GM18499 (cell line): ENCODE results near the gene ATOH8.

ENCODE experiments used
- ATAC-seq: cut with Tn5 transposase; IDR thresholded peaks from one replicate; pipeline ENCODE4 v1.9.1; 2021; ENCODE audit warnings: moderate number of reproducible peaks; ENCODE audit not compliant: insufficient read depth, unreplicated experiment

The ATOH8 gene

DNA sequence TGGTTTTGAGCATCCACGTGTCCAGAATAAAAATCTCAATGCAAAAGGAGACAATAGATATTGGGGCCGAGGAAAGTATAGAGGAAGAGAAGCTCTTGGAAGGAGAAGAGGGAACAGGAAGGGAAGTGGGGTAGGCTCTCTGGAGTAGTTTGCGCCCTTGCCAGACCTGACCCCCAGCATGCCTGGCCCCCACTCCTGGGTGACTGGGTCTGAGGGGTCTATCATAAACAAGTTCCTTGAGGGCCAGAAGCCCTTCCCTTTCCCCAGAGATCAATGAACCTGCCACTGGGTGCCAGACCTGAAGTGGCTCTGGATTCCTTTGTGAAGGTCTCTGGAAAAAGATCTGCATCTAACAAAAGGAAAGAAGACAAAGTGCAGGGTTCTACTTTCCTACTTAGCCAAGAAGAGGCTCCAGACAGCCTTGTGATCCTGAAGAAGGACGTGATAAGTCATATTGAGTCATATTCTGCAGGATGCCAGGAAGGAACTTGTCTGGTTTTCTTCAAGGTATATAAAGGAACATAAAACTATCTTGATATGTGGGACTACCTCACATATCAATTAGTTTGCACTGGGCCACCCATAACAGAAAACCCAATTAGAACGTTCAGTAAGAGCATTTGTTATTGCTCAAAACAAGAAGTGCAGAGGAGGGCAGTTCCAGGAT is 18.7 kb upstream of the ATOH8 start:
- ATAC-seq = no peak

DNA sequence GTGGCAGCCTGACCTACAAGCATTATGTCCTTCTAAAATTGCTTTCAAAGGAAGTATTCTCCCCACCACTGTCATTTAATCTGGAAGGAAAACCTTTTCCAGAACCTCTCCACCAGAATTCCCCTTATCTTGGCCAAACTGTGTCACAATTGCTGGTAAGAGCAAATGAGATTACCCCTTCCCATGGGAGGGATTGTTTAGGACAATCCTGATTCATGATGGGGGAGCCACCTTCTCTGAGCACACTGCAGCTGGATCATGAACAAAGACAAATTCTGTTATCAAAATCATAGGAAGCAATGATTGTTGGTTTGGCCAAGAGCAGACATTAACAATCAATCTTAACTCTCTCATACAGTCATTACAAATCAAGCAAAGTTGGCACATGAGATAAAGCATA is 18.1 kb upstream of the ATOH8 start:
- ATAC-seq = no peak

DNA sequence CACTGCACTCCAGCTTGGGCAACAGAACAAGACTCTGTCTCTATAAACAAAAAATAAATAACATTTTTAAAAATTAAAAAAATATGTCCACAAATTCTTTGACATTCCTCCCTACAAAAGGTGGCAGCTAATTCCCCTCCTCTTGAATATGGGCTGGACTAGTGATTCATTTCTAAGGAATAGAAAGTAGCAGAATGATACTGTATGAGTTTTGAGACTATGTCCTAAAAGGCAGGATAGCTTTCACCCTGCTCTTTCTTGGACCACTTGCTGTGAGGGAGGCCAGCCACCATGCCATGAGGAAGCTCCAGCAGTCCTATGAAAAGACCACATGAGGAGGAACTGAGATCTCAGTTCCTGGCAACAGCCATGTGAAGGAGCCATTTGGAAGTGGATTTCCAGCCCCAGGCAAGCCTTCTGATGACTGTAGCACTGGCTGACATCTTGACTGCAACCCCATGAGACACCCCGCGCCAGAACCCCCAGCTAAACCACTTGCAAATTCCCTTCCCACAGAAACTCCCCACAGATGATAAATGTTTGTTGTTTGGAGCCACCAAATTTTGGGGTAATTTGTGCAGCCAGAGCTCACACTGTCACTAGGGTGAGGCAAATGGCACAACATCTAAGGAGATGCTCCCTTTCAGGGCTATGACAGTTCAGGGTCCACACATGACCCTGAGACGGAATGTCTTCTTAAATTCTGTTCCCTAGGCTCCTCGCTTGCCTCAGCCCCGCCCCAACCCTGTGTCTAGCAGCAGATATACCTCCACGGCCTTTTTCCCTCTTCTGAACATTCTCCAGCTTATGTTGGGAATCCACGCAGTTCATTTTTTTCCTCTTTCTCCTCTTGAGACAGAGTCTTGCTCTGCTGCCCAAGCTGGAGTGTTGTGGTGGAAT is 17.1 kb upstream of the ATOH8 start:
- no peak for ATAC-seq

DNA sequence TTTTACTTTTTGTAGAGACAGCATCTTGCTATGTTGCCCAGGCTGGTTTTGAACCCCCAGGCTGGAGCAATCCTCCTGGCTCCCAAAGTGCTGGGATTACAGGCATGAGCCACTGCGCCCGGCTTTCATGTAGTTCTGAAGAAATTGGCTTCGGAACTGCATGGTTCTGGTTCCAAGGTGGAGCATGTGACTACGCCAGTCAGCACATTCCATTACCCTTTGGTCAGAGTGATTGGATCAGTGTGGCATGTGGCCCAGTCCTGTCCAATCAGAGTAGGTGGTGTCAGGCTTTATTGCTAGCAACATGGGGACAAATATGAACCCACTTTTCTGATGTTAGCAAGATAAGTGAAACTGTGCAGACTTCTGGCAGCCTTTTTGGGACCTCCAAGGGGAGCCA is 16.3 kb upstream of the ATOH8 start:
- ATAC-seq = no peak

DNA sequence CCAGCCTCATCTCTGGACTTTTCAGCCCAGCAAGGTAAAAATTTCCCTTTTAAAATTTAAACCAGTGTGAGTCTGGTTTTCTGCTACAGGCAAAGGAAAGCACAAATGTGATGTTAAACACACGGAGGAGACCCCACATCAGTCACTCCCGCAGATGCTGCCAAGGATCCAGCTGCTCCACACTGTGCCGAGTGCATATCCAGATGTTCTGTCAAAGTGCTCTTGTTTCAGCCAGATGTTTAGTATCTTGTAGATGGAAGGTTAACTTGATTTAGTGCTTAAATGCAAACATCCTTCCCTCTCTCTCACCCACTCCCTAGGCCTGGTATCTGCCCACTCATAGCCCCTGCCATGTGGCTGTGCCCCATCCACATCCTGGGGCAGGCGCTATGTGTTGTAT is 15.8 kb upstream of the ATOH8 start:
- ATAC-seq = no peak

DNA sequence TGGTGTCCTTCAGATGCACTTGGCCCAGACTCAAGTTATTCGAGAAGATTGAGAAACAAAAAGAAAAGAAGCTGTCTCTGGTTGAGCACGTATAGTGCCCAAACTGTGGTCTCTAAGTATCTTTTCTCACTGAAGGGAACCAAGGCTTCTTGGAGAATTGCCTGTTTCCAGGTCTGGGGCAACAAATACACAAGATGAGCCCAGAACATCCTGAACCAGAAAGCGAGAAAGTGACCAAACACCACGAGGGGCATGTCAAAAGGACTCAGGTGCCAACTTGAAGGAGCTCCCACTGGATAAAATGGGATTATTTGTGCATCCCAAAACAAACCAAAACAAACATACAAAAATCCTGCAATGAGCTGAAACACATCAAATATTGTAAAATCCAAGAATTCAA is 13.6 kb upstream of the ATOH8 start:
- no peak for ATAC-seq

DNA sequence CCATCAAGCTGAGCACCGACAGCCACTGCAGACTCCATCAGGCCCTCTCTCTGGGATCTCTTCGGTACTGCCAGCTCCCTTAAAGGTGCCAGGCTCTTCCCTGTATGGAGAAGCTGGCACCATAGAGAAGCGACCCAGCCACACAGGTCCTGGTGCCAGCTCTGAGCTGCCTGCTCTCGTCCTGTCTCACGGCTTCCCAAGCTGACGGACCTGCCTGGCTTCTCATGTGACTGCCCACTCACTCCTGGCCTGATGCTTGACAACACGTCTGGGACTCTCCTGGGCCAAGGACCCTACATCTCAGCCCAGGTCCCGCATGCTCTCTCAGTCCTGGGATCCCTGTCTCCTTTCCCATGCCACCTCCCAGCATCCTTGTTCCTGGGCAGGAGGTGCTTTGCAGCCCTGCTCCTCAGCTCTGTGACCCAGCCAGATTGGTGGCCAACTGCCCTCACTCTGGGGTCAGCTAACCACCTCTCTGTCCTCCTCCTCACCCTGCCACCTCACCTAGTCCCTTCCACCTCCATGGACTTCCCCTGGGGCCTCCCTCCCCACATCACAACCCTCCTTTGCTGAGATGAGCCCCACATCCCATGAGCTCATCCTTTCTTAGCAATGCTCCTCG is 12.5 kb upstream of the ATOH8 start:
- ATAC-seq = no peak

DNA sequence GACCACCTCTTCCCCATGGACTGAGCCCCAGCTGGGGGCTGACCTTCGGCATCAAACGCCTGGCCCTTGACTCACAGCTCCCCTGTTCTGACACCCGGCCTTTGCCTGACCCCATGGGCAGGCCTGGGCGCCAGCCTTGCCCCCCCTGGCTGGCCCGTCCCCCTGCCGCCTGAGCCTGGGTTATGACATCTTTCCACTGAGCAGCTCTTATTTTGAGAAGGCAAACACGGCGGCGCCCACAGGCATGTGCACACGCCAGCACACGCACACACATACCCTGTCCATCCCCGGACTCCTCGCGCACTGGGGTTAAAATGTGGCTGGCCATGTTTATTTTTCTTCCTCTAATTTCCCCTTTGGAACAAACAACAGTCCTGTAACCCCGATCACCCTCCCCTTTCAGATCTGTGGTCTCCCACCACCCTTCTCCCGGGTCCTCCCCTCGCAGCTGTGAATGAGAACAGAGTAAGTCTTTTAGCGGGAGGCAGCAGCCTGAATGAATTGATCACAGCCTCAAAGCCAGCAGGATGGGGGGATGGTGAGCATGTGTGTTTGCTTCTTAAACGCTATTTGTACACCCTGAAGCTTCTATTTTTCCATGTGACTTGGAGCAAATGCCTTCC is 11.8 kb upstream of the ATOH8 start:
- no peak for ATAC-seq

DNA sequence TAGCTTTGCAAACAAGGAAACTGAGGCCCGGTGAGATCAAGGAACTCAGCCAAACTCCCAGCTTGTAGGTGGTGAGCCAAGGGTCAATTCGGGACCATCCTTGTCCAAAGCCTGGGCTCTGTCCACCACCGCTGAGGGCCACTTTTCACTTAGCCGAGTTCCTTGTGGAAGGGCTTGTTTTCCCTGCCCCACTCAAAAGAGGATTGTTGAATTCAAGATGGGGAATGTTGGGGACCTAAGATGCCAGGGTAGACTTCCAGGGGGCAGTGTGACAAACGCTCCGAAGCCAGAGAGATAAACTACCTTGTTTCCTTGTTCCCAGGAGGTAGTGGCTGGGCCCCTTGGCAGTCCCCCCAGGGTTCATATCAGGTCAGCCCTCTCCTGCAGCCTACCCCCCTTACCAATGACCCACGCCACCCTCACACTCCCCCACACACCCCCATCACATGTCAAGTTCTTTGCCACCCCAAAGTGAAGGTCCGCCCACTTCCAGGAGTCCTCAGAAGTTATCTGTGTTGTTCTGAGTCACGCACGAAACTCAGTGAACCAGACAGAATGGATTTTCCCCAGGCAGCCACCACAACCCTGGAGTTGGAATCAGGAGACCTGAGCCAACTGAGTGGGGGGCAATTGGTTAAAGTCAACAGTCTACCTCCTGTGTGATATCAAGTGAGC is 10.3 kb upstream of the ATOH8 start:
- ATAC-seq = no peak

DNA sequence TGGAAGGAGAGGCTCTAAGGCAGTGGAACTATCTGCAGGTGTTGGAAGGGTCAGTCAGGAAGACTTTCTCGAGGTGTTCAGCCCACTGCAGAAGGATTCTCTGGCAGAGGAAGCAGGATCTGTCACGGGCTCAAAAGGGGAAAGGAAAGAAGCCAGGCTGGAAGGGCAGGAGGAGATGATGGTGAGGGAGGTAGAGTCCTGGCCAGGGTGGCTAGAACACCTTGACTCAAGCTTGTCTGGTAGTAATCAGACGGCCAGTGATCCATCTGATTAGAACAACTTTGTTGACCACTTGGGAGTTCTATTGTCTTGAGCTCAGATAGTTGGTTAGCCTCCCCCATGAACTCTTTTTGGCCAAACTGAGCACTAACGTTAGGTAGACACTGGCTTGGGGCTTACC is 9.7 kb upstream of the ATOH8 start:
- ATAC-seq = no peak

DNA sequence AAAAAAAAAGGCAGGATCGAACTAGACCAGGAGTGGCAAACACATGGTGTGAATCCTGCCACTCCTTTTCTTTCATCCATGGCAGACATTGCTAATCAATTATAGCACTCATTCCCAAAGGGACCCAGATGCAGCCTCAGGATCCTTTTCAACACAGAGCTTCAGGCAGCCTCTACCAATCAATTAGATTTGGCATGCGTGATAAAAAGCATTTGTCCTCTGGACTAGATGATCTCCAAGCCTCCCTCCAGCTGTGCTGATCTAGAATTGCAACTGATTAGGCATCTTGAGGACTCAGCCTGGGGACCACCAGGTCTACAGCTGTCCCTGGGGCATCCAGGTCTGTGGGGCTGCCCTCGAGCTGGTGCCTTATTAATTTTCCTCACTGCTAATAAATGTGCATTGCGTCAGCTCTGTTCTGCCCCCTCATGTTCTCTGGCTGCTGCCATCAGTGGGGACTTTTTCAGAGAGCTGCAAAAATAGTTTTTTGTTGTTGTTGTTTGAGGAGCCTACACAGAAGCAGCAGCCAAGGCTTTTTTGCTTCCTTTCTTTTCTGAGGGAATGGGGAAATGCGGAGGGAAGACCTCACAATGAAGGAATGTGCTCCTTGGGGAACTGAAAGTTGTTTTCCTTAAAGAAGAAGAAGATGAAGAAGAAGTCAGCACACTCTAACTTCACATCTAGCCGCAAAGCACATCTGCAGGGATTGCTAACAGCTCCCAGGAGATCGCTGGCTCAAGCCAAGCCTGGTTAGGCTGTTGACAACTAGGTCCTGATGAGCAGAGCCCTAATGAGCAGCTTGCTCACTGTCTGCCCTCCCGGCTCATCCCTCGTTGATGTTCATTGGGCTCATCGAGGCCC is 8.8 kb upstream of the ATOH8 start:
- no peak for ATAC-seq

DNA sequence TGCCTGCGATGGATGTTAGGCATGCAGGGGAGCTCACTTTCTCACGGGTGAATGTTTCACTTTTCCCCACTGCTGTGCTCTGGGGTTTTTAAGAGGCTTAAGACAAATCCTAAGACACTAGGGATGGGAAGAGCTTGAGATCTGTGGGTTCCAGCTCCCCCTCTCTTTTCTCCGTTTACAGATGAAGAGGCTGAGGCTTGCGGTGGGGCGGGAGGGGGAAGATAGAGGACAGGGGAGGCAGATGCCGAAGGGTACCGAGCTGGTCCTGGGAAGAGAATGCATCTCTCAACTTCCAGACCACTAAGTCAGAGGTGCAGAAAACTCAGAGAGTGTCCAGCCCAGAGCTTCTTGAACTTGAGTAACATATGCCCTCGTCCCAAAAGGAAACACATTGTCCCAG is 8.2 kb upstream of the ATOH8 start:
- ATAC-seq = no peak

DNA sequence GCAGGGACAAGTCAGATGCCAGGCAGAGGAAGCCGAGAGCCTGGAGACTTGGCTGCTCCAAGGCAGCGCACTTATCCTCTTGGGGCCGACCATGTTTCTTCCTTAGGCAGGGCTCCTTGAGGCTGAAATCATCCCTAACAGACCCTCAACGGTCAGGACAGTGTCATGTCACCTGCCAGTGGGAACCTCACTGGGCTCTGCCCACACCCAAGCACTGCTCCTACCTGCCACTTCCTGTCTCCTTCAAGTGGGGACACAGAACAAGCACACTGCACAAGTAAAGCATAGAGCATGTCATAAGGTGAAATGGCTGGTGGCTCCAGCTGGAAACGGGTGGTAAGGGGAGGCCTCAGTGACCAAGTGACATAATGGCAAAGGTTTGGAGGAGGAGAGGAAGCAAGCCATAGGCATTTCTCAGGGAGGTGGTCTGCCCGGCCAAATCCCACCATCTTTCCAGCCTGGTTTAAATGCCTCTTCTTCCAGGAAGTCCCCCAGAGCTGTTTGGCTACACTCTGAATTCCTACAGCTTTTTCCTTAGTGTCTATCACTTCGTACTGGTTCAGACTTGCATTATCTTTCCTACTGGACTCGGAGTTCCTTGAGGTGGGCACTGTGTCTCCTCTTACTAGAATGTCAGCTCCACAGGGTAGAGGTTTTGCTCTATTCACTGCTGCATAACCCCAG is 7.3 kb upstream of the ATOH8 start:
- no peak for ATAC-seq

DNA sequence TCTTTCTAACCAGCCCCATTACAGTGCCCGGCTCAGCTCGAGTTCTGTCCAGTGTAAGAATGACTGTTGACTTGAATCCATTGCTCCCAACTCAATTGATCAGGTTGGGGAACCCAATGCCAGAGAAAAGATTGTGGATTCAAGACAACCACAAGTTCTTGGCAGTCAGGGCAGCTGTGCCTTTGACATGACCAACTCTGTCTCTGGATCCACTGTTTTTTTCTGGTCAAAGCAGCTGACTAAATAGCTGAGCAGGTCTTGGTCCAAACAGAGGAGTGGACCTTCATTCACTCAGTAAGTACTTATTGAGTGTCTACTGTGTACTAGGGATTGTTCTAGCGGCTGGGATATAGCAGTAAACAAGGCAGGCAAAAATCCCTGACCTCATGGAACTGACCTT is 6.3 kb upstream of the ATOH8 start:
- no peak for ATAC-seq

DNA sequence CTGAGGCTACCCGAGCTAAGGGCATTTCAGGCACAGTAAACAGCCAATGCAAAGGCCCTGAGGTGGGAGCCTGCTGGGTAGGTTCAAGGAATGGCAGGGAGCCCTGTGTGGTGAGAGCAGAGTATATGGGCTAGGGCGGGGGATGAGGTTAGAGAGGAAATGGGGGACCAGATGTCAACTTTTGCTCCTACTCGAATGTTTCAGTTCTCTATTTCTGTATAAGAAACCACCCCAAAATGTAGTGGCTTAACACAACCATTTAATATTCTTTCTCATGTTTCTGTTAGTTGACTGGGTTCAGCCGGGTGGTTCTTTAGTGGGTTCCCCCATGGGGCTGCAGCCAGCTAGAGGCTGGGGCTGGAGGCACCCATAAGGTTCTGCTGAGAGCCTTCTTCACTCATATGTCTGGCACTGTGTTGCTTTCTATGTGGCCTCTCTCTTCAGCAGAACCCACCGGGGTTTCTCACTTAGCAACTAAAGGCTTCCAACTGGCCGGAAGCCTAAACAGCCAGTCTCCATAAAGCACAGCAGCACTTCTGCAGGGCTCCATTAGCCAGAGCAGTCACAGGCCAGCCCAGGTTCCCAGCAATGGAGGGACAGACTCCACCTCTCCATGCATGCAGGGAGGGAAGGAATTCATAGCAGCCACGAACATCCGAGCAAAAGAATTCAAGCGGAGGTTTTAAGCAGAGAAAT is 5.6 kb upstream of the ATOH8 start:
- peak; percentile 53 for ATAC-seq

DNA sequence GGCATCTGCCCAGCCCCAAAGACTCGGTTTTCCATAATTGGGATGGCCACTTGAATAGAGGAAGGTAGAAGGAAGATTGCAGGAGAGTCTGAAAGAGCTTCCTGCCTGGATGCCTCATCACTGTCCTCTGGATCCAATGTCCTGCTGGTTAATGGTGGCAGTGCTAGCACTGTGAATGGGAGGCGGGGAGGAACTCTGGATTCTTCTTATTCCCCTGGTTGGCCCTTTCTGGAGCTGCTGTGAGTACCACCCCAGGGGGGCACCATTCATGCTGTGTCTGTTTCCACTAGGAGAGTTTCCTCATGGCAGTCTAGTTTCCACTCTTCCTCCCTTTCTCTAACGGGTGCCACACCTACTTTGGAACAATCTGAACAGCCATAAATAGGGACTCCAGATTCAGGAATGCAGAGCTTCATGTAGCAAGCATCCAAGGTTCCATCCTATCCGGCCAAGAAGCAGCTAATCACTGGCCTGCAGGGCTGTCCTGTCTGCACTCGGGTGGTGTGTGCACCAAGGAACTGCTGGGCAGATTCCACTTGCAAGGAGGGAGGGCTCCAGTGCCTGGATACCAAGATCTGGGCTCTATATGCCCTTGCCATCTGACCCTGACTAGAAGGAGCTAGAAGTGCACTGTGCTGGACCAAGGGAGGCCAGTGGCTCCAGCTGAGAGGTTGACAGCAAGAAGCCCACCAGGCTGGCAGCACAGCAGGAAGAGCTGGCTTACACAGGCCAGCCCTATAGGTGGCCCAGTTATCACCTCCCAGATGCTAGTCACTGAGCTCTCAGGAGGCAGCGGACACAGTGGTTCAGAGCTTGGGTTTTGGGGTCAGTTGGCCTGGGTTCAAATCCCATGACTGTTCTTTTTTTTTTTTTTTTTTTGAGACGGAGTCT is 4.6 kb upstream of the ATOH8 start:
- no peak for ATAC-seq
